Astrocyte (in vitro differentiated cells and primary cell): ENCODE results near the gene SPAG6. TPM values are rescaled to one million over a fixed set of nuclear protein-coding genes. Genes with fewer than 3 reads are reported as not detected.
A peak's percentile ranks its signal among the peaks of the same experiment; 100 is the strongest.

Source experiments
- DNase-seq: peaks from one replicate; pipeline ENCODE4 v3.0.0-alpha.2; 2010; ENCODE audit warnings: low read depth
- FAIRE-seq: peaks from 2 replicates; lab custom pipeline; 2011; peaks lifted over from hg19 to GRCh38; lab: Jason Lieb, UNC
- H2AFZ ChIP-seq: 2 replicates; pipeline ENCODE4 v1.6.0; 2012; ENCODE audit warnings: low read depth, low read length, inconsistent platforms
- H3K27ac ChIP-seq: 2 replicates; pipeline ENCODE4 v1.5.1; 2011; ENCODE audit warnings: low read depth, low read length, inconsistent platforms
- H3K27me3 ChIP-seq: 2 replicates; pipeline ENCODE4 v1.6.0; 2011; ENCODE audit warnings: low read length, inconsistent platforms; ENCODE audit not compliant: insufficient read depth
- H3K36me3 ChIP-seq: 2 replicates; pipeline ENCODE4 v1.5.1; 2011; ENCODE audit warnings: low read length, inconsistent platforms; ENCODE audit not compliant: insufficient read depth
- H3K4me1 ChIP-seq: 2 replicates; pipeline ENCODE4 v1.5.1; 2011; ENCODE audit warnings: low read length, inconsistent platforms; ENCODE audit not compliant: insufficient read depth
- H3K4me2 ChIP-seq: 2 replicates; pipeline ENCODE4 v1.6.0; 2012; ENCODE audit warnings: low read length, inconsistent platforms
- H3K4me3 ChIP-seq: 2 replicates; pipeline ENCODE4 v1.5.1; 2011; ENCODE audit warnings: low read depth, mild to moderate bottlenecking, low read length, inconsistent platforms; ENCODE audit not compliant: insufficient read depth
- H3K79me2 ChIP-seq: 2 replicates; pipeline ENCODE4 v1.6.0; 2012; ENCODE audit warnings: mild to moderate bottlenecking, low read length, inconsistent platforms; ENCODE audit not compliant: insufficient read depth
- H3K9ac ChIP-seq: 2 replicates; pipeline ENCODE4 v1.6.0; 2012; ENCODE audit warnings: mild to moderate bottlenecking, low read length, inconsistent platforms
- H3K9me3 ChIP-seq: 2 replicates; pipeline ENCODE4 v1.5.1; 2012; ENCODE audit warnings: low read depth, mild to moderate bottlenecking, low read length, inconsistent platforms; ENCODE audit not compliant: insufficient read depth
- H4K20me1 ChIP-seq: 2 replicates; pipeline ENCODE4 v1.6.0; 2012; ENCODE audit warnings: low read length, inconsistent platforms; ENCODE audit not compliant: insufficient read depth
- H3K27ac Mint-ChIP-seq: one replicate; pipeline ENCODE4 v1.8.0; 2021; ENCODE audit warnings: mild to moderate bottlenecking, mixed read lengths; ENCODE audit not compliant: unreplicated experiment
- H3K27me3 Mint-ChIP-seq: one replicate; pipeline ENCODE4 v1.8.0; 2021; ENCODE audit warnings: low read depth, mixed read lengths; ENCODE audit not compliant: unreplicated experiment
- H3K36me3 Mint-ChIP-seq: one replicate; pipeline ENCODE4 v1.8.0; 2021; ENCODE audit warnings: low read depth, mixed read lengths; ENCODE audit not compliant: unreplicated experiment
- H3K4me1 Mint-ChIP-seq: one replicate; pipeline ENCODE4 v1.8.0; 2021; ENCODE audit warnings: low read depth, mixed read lengths; ENCODE audit not compliant: unreplicated experiment
- H3K4me3 Mint-ChIP-seq: one replicate; pipeline ENCODE4 v1.8.0; 2021; ENCODE audit warnings: mild to moderate bottlenecking, moderate library complexity, mixed read lengths; ENCODE audit not compliant: unreplicated experiment
- H3K9me3 Mint-ChIP-seq: one replicate; pipeline ENCODE4 v1.8.0; 2021; ENCODE audit warnings: mild to moderate bottlenecking, mixed read lengths; ENCODE audit not compliant: unreplicated experiment
- EZH2 ChIP-seq: IDR thresholded peaks from 2 replicates; pipeline ENCODE4 v1.6.1; 2012; ENCODE audit warnings: mild to moderate bottlenecking, low read length, inconsistent platforms; ENCODE audit not compliant: insufficient read depth
- total RNA-seq: library from RNA; stranded (reverse); gene quantifications from 2 replicates; pipeline ENCODE4 v1.2.1, GENCODE V29; 2021
- TF ChIP-seq, protein P1 (sequence below): IDR thresholded peaks from 2 replicates; pipeline ENCODE4 v1.5.1; 2011; ENCODE audit warnings: low read depth, mild to moderate bottlenecking, inconsistent platforms, low read length, moderate library complexity; ENCODE audit not compliant: insufficient read depth

Gene SPAG6
- total RNA-seq, 1 donor from 2014 or later, result not detected

DNA sequence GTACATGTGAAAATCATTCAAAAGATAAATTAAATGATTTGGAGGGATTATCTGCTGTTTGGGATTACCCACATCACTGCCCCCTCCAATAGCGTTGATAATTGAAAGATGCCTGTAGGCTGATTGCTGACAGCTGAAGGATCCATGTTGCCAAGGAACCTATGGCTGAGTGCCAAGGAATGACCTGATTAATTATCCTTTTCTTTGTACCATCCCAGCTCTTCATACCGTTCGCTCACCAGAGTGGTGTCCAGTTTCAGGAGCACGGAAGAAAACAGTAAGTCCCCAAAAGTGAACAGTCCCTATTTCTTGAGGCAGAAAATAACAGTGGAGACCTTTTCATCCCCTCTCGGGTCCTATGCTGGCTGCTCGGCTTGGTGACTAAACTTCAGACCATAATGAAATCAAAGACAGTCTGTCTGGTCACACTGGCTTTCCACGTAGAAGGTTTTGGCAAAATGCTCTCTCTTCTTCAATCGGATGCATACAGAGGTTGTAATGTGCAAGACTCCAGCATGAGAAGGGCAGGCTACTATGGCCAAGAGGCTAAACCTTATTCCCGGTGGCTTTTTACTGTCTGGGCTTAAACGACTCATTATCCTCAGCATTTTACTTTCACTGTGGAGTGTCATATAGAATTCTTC is 108.8 kb downstream of the SPAG6 start:
- Histone ChIP-seq H3K9me3 (no peaks in the 10 kb centered on the region), H3K4me1 (no peaks in the 10 kb centered on the region), H3K27ac (no peak overlapping the region), H3K36me3 (no peaks in the 10 kb centered on the region), H3K4me3 (no peak overlapping the region), H3K4me2 (peak overlapping the region; percentile 2), H3K79me2 (no peaks in the 10 kb centered on the region), H3K9ac (no peak overlapping the region), H3K27me3 (no peaks in the 10 kb centered on the region), H2AFZ (no peak overlapping the region), H4K20me1 (no peaks in the 10 kb centered on the region)
- Mint-ChIP-seq H3K9me3 (no peaks in the 10 kb centered on the region), H3K4me1 (no peaks in the 10 kb centered on the region), H3K36me3 (no peaks in the 10 kb centered on the region), H3K27ac (no peak overlapping the region), H3K4me3 (no peak overlapping the region), H3K27me3 (peaks cover 9% of the 10 kb centered on the region)
- TF ChIP-seq EZH2, result no peak
- TF ChIP-seq, protein P1, sequence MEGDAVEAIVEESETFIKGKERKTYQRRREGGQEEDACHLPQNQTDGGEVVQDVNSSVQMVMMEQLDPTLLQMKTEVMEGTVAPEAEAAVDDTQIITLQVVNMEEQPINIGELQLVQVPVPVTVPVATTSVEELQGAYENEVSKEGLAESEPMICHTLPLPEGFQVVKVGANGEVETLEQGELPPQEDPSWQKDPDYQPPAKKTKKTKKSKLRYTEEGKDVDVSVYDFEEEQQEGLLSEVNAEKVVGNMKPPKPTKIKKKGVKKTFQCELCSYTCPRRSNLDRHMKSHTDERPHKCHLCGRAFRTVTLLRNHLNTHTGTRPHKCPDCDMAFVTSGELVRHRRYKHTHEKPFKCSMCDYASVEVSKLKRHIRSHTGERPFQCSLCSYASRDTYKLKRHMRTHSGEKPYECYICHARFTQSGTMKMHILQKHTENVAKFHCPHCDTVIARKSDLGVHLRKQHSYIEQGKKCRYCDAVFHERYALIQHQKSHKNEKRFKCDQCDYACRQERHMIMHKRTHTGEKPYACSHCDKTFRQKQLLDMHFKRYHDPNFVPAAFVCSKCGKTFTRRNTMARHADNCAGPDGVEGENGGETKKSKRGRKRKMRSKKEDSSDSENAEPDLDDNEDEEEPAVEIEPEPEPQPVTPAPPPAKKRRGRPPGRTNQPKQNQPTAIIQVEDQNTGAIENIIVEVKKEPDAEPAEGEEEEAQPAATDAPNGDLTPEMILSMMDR, result no peak
- DNase-seq (peak; percentile 9), FAIRE-seq (no peak)

DNA sequence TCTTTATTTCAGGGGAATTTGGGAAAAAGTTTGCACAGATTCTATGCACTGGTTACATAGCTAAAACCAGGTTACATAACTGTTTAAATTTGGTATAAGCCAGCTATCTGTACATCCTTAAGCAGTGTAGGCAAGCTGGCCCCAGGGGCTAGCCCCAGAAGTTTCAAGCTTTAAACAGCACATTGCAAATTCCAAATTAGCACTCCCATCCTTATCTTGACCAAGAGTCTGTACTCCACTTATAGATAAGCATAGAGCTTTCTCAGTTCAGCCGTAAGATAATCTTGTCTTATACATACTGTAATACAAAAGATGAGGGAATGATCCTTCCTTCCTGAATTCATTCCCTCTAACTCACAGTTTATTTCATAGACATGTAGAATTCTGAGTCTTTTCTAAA is 109.3 kb downstream of the SPAG6 start:
- Histone ChIP-seq H3K4me2 (no peak overlapping the region), H2AFZ (no peak overlapping the region)
- no peak overlapping the region for H3K27ac Mint-ChIP-seq

More for the DNA sequence above, 109.3 kb downstream of the SPAG6 start:
- H3K9me3 ChIP-seq, result no peaks in the 10 kb centered on the region
- no peaks in the 10 kb centered on the region for H3K4me1 ChIP-seq
- H4K20me1 ChIP-seq, result no peaks in the 10 kb centered on the region
- DNase-seq, result no peak
- no peak overlapping the region for H3K9ac ChIP-seq
- no peak overlapping the region for H3K4me3 ChIP-seq
- no peaks in the 10 kb centered on the region for H3K36me3 ChIP-seq
- no peak overlapping the region for H3K4me3 Mint-ChIP-seq
- no peaks in the 10 kb centered on the region for H3K9me3 Mint-ChIP-seq
- no peaks in the 10 kb centered on the region for H3K79me2 ChIP-seq
- no peak for FAIRE-seq
- H3K36me3 Mint-ChIP-seq, result no peaks in the 10 kb centered on the region
- H3K27ac ChIP-seq, result no peak overlapping the region
- H3K27me3 ChIP-seq, result no peaks in the 10 kb centered on the region
- no peaks in the 10 kb centered on the region for H3K4me1 Mint-ChIP-seq
- TF ChIP-seq, protein P1, result no peak
- TF ChIP-seq EZH2, result no peak
- H3K27me3 Mint-ChIP-seq, result peaks cover 4% of the 10 kb centered on the region
